EH (cell line): ENCODE measurements around the gene ZHX3.
A peak's percentile ranks its signal among the peaks of the same experiment; 100 is the strongest.

Experiments
- DNase-seq: peaks from one replicate; pipeline ENCODE4 v3.0.0-alpha.2; 2015; ENCODE audit warnings: low read depth

The ZHX3 gene

GRCh38 chr20:41317546-41318270 lies at the start of gene ZHX3:
TSS of gene ZHX3 (minus strand) at chr20:41317731. CDS start at chr20:41204916, 112,815 bp downstream.
- peak; percentile 97 for DNase-seq

GRCh38 chr20:41367393-41367695 lies 49.8 kb upstream of the ZHX3 start:
- DNase-seq, result no peak

- DNase-seq, result no peak
Observed at GRCh38 chr20:41366546-41367392, 49.2 kb upstream of the ZHX3 start, which contains the start of gene EMILIN3. TSS of gene EMILIN3 (minus strand) at chr20:41366818. CDS start at chr20:41366634, 184 bp downstream.

- no peak for DNase-seq
Observed at GRCh38 chr20:41365777-41366545, 48.4 kb upstream of the ZHX3 start.

- no peak for DNase-seq
Observed at GRCh38 chr20:41364967-41365765, 47.6 kb upstream of the ZHX3 start.

GRCh38 chr20:41364236-41364855 lies 46.8 kb upstream of the ZHX3 start:
- DNase-seq, result no peak

- DNase-seq, result no peak
Observed at GRCh38 chr20:41363601-41364000, 46.1 kb upstream of the ZHX3 start.

GRCh38 chr20:41362748-41363140 lies 45.2 kb upstream of the ZHX3 start:
- no peak for DNase-seq

- no peak for DNase-seq
Observed at GRCh38 chr20:41361757-41362747, 44.5 kb upstream of the ZHX3 start.

GRCh38 chr20:41360831-41361756 lies 43.6 kb upstream of the ZHX3 start:
- DNase-seq, result no peak

GRCh38 chr20:41359541-41360011 lies 42.0 kb upstream of the ZHX3 start:
- no peak for DNase-seq

- DNase-seq, result no peak
Observed at GRCh38 chr20:41358717-41359116, 41.2 kb upstream of the ZHX3 start.

- no peak for DNase-seq
Observed at GRCh38 chr20:41358230-41358629, 40.7 kb upstream of the ZHX3 start.

- no peak for DNase-seq
Observed at GRCh38 chr20:41357424-41358163, 40.1 kb upstream of the ZHX3 start.

GRCh38 chr20:41356951-41357350 lies 39.4 kb upstream of the ZHX3 start:
- DNase-seq, result no peak

- no peak for DNase-seq
Observed at GRCh38 chr20:41355598-41356203, 38.2 kb upstream of the ZHX3 start.

- no peak for DNase-seq
Observed at GRCh38 chr20:41355192-41355591, 37.7 kb upstream of the ZHX3 start.

- no peak for DNase-seq
Observed at GRCh38 chr20:41353530-41353929, 36.0 kb upstream of the ZHX3 start.
